HG02571 (cell line): ENCODE data around the gene SEPTIN6.
"Not testable (repeated sequence)": the region's sequence is repeated elsewhere in the genome, so short reads cannot be mapped to it uniquely, and the experiment has no call there.

Source experiments
- ATAC-seq: cut with Tn5 transposase; IDR thresholded peaks from one replicate; pipeline ENCODE4 v1.9.1; 2021; ENCODE audit warnings: mild to moderate bottlenecking, moderate library complexity; ENCODE audit not compliant: unreplicated experiment

Gene SEPTIN6

GRCh38 chrX:119692191-119693039 is 553 bp downstream of the SEPTIN6 start:
- ATAC-seq, result peak; percentile 28

- ATAC-seq, result no peak
These were observed 1.8 kb downstream of the SEPTIN6 start for GRCh38 chrX:119690921-119691716.

DNA sequence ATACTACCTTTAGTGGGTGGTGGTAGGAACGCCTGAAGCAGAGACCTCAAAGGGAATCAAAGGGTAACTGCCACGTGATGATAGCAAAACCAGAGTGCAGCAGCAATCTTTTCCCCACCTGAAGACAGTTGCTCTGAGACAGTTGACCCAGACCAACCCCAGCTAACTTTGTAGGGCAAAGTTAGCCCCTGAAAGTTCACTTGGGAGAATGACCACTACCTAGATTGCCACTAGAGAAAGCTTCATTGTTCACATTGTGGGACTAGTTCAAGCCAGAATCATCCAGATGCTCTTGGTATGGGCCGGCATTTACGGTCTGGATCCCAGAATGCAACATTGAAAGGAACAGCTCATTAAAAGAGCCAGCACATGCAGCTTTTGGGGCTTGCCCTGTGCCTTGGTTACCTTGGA is 4.1 kb downstream of the SEPTIN6 start:
- no peak for ATAC-seq

DNA sequence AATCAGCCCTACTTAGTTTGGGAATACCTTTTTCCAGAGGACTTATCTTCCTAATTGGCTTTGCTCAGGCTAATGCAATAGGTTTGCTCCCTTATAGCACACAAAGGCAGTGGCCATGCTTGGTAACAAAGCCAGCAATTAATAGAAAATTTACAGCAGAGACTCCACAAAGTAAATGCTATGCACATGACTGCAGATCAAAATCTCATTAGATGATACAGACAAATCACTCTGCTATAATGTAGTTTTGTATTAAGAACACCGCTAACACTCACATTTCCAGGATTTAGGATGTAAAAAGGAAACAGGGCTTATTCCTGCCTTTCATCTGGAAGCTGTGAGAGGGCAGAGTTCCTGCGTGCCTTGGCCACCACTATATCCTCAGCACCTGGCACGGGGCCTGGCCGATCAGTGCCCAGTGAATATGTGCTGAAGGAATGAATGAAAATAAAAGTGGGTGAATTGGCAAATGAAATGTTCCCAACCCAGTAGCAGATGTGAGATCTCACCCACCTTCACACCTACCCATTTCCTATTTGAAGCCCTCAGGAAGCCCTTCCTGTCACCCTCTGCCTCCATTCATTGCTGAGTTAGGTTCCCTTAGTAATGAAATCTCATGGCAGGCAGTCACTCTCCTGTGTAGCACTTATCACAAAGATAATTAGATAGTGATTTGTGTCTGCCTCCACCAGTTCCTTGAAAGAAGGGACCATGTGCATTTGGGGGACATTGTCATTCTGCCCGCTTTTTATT is 5.1 kb downstream of the SEPTIN6 start:
- ATAC-seq, result no peak

- ATAC-seq, result peak; percentile 48
These were observed 6.8 kb downstream of the SEPTIN6 start for GRCh38 chrX:119686087-119686691.

- peak; percentile 42 for ATAC-seq
These were observed 7.5 kb downstream of the SEPTIN6 start for GRCh38 chrX:119685225-119686066.

DNA sequence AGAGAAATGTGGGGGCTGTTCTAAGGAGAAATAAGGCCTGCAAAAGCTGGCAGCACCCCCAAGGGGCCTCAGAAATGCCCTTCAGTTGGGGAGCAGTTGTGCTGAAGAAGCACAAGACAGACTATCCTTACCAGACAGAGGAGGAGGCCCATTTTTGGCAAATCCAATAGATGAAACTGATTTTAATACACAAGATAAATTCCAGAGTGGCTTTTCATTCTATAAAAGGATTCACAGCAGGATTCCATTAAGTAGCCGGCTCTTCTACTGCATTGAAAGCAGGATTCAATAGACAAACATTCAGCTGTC is 8.1 kb downstream of the SEPTIN6 start:
- ATAC-seq, result no peak

- ATAC-seq, result not testable (repeated sequence)
These were observed 8.7 kb downstream of the SEPTIN6 start for GRCh38 chrX:119684312-119684711.

- ATAC-seq, result no peak
These were observed 10.7 kb downstream of the SEPTIN6 start for GRCh38 chrX:119682019-119682989.

GRCh38 chrX:119677654-119677981 is 15.3 kb downstream of the SEPTIN6 start:
- ATAC-seq, result no peak

DNA sequence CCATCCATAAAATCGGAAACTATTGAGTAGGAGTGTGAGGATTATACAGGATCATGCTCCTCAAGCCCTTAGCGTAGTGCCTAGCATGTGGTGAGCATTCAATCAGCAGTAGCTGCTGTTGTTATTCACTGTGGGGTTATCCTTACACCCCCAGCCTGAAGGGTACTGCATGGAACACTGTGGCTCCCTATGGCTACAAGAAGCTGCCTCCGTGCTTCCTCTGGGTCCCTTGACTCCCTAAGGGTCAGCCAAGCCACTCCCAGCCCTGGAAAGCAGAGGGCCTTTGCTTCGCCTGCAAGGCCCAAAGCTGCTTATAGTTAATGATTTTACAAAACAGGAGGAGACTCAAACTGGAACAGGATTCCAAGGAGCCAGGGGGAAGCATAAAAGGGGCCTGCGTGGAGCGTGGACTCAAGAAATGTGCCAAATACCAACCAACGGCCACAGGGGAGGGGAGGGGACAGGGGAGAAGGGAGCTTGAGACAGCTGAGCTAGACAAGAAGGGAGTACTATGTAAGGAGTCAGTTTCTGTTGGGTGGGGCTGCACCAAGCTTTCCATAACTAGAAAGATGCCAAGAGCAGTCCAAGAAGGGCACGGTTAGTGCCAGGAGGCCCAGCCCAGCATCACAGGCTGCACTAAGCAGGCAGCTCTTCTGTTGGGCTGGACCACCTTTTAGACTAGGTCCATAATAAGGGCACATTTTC is 15.9 kb downstream of the SEPTIN6 start:
- ATAC-seq, result no peak

GRCh38 chrX:119673336-119673735 is 19.6 kb downstream of the SEPTIN6 start:
- ATAC-seq, result no peak

DNA sequence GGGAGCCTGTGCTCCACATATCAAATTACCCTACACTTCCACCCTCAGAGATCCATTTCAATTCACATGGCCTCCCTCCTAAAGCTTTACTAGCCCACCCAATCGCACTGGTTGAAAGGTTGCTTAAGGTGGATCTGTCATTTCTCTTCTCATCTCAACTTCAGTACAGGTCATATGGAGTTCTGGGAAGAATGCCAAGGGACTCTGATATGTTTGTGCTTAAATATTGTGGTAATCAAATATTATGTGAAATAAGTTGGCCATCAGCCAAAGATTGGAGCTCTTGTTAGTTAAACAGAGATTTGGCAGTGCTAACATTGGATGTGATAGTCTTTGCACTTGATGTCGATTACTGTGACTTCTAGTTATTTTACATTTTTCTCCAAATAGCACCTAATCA is 20.5 kb downstream of the SEPTIN6 start:
- ATAC-seq, result no peak

DNA sequence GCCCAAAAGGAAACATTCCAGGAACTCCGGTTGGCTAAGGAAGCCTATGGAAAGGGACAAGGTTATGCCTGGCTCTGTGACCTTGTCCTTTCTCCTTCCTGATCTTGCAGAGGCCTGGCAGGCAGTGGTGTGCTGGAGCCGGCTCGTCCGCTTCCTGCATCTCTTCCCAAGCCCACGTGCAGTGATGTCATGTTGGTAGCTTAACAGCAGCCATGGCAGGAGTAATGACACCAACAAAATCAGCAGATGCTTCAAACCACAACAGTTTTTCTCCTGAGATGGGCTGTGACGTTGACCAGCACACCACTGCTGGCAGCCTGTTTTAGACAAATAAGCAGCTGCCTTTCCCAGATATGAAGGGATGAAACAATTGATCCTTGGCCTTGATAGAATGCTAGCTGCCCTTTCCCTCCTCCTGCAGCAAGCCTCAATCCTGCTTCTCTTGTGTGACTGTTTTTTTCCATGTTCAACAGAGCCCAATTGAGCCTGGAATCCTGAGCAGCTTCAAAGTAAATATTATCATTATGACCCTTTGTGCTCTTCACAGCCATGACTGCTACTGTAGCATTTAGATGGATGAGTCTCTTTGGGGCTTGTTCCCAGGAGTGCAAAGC is 23.4 kb downstream of the SEPTIN6 start:
- ATAC-seq, result no peak

- no peak for ATAC-seq
These were observed 25.7 kb downstream of the SEPTIN6 start for GRCh38 chrX:119667111-119667878.

- ATAC-seq, result not testable (repeated sequence)
These were observed 28.1 kb downstream of the SEPTIN6 start for GRCh38 chrX:119664877-119665276.

- ATAC-seq, result no peak
These were observed 31.5 kb downstream of the SEPTIN6 start for GRCh38 chrX:119661486-119661885.
